HG02973 (cell line): Measurements from ENCODE around the gene USP36.

Experiments
- ATAC-seq: cut with Tn5 transposase; IDR thresholded peaks from one replicate; pipeline ENCODE4 v1.9.1; 2021; ENCODE audit warnings: moderate library complexity; ENCODE audit not compliant: unreplicated experiment

Gene USP36

DNA sequence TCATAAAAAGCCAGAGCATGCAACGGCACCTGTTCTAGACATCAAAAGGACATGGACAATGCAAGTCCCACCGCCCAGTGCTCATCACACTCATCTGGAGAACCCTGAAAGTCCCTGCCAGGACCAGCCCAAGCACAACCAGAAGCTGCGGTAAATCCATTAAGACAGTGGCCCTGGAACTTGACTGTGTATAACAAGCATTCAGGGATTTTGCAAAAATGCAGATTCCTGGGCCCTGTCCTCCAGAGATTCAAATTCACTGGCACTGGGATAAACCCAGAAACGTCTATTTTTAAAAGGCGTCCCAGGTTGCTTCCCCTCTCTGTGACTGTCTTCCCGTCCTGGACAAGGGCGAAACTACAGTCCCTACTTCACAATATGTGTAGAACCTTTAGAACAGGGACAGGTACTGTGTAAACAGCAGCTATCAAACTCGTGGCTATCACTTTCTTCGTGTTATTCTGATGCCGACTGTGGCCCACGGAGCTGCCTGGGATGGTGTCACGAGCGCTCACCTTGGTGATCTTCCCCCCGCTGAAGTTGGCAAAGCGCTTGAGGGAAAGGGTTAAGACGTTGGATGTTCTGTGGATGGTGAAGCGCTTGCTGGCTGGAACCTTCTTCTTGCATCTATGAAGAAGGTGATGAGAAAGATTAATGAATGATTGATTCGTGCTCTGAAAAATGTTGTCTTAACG lies 22.3 kb downstream of the USP36 start:
- ATAC-seq = no peak

DNA sequence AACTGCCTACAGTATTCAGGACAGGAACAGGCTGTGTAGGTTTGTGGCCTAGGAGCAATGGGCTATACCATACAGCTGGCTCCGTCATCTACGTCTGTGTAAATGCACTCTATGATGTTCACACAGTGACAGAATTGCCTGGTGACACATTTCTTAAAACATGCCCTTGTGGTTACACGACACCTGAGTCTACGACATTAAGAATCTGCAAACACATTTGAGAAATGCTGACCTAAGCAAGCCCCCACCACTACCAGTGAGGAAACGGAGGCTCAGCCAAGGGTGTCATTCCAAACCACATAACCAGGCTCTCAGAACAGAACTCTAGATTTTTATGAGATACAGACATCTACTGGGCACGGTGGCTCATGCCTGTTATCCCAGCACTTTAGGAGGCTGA lies 23.5 kb downstream of the USP36 start:
- ATAC-seq = no peak

DNA sequence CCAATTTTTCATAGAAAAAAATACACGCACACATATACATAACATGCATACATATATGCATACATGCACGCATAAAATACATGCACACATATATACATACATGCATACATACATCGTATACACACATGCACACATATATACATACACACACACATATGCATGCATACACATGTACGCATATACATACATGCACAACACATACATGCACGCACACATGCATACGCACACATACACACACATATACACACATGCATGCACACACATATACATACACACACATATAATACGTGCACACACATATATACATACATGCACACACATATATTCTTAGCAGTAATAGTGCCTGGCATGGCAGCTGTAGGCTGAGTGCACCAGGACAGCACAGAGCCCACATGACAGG lies 24.9 kb downstream of the USP36 start:
- no peak for ATAC-seq

DNA sequence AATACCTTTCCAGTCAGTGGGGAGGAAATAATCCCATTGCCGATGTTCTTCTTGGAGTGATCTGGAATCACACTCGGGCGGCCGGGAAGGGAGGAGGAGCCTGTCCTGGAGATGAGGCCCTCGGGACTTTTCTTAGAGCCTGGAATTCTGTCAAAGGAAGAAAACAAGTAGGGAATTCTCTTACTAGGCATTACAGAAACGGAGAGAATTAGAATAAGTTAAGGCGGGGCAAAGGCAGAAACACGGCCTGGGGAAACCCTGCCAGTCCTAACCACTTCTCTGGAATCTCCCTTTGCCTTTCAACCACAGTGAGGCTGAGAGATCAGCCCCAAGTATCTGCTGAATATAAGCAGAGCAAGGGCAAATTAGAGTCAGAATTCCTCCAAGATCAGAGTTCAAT lies 27.8 kb downstream of the USP36 start:
- no peak for ATAC-seq

DNA sequence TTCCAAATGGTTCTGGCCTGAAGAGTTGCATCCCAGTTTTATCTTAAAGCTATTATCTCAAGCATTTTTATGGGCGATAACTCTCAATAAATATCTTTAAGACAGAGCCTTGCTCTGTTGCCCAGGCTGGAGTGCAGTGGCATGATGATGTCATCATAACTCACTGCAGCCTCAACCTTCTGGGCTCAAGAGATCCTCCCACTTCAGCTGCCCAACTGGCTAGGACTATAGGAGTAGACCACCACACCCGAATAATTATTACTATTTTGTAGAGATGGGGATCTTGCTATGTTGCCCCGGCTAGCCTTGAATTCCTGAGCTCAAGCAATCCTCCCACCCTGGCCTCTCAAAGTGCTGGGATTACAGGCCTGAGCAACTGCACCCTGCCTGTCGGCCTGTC lies 32.5 kb downstream of the USP36 start:
- no peak for ATAC-seq

DNA sequence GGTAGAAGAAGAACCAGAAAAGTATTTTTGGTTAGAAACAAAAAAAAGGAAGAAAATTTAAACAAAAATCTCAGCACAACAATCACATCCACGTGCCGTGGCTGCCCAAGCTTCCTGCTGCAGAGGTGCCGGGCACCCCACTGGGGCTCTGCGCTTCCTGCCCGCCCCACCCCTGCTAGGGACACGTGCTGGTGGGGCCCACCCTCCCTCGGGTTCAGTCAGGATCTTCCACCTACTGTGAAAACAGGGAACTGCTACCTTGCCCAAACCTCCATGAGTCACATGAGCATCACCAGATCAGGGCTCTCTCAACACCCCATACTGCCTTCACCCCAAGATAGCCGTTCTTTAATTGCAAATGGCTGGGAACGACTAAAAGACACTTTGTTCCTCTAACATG lies 34.2 kb downstream of the USP36 start:
- ATAC-seq = no peak

DNA sequence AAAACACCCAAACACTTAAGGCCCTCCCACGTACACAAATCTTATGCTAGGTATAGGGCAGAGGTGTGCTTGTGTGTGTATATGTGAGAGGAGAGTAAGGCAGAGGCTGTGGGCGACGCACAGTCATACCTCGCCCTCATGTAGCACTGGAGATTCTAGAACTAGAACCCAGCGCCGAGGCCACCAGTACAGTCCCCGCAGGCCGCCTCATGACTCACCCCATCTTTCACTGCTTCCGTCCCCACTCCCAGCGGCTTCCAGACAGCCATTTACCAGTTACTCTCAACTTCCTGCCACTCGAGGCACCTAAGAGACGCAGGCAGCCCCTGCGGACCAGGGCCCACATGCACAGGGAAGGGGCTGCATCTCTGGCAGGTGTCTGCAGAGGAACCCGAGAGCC lies 35.3 kb downstream of the USP36 start:
- no peak for ATAC-seq

DNA sequence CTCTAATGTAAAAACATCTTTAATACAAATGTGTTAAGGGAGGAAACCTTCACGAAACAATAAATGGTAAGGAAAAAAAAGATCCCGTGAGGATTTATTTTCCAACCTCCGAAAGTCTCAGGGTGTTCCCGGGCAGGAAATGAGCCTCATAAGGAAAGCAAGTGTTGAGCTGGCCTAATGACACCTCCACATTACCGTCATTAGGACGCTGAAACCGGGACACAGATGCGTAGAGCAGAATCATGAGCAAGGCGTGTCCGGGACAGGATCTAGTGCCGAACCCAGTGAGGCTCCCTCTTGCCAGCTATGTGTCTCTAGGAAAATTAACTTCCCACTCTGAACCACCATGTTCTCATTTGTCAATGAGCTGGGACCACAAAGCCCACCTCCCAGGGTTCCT lies 35.8 kb downstream of the USP36 start:
- no peak for ATAC-seq

DNA sequence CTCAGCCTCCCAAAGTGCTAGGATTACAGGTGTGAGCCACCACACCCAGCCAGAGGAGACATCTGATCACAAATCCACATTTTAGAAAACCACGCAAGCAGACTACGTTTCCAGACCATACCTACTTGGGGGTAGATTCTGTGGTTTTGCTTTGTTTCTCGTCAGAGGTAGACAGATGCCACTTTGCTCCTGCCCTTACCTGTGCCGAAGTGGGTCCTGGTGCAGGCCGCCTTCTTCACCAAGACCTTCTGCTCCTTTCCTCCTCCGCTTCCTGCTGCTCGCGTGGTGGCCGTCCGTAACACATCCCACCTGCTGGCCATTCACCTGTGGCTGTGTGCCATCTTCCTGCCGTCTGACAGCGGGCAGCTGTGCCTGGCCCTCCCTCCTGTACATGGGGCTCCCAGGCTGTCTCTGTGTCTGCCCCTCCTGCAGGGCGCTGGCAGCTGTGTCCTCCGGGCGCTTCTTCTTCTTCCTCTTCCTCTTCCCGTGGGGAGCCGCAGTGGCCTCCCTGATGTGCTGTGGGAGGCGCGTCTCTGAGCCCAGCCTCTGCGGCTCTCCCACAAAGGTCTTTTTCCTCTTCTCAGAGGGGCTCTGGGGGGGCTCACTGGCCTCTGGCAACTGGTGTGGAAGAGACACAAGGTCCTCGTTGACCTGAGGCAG lies 37.3 kb downstream of the USP36 start:
- no peak for ATAC-seq

DNA sequence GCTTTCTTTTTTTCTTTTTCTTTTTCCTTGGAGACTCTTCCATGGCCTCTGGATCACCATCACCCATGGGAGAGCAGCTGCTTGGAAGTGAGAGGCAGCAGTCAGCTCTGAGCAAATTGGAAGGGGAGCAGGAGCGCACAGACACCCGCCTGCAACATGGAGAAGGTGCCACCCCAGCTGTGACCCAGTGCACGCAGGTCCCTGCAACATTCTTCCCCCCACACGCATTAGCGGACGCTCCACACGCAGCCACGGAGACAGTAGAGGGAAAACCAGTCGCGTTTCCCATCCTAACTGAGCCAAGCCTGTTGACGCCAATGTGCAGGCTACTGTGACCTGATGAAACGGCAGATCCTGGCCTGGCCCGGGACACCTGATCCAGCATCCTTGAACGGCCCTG lies 38.2 kb downstream of the USP36 start:
- ATAC-seq = no peak

DNA sequence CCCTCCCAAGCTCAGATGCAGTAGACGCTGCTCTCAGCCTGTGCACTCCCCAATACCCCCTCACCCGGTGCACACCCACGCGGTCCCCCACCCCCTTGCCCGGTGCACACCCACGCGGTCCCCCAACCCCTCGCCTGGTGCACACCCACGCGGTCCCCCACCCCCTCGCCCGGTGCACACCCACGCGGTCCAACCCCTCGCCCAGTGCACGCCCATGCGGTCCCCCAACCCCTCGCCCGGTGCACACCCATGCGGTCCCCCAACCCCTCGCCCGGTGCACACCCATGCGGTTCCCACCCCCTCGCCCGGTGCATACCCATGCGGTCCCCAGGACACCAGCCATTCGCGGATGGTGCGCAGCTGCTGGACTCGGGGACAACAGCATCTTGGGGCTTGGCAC lies 38.6 kb downstream of the USP36 start:
- no peak for ATAC-seq

DNA sequence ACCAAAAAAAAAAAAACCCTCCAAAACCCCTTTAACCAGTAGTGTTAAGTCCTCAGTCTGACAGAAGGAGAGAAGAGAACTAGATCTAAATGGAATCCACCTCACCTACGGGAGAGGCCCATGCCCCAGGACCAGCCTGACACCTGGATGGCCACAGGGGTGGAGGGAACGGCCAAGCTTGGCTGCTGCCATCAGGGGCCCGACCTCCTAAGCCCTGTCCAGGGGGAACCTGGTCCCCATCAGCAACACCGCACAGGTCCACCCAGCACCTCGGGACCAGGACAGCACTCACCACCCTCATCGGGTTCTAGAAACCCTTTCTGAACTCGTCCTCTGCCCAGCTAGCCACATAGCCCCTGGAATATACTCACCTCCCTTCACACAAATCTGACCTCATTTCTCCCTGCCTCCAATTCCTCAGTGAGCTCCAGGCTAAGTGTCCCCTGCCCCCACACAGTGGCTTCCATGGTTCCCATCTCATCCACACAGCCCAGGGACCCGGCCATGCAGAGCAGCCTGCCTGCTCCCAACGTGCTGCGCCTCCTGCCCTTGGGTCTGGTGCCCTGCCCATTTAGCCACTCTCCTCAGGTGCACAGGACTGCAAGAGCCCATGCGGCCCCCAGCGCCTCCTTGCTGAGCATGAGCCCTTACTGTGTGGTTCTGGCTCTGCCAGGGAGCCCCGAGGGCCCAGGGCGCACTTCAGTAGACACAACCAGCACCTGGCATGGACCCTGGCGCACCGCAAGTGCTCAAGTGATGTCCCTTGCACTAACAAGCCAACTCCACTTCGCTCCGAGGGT lies 40.3 kb downstream of the USP36 start:
- no peak for ATAC-seq

DNA sequence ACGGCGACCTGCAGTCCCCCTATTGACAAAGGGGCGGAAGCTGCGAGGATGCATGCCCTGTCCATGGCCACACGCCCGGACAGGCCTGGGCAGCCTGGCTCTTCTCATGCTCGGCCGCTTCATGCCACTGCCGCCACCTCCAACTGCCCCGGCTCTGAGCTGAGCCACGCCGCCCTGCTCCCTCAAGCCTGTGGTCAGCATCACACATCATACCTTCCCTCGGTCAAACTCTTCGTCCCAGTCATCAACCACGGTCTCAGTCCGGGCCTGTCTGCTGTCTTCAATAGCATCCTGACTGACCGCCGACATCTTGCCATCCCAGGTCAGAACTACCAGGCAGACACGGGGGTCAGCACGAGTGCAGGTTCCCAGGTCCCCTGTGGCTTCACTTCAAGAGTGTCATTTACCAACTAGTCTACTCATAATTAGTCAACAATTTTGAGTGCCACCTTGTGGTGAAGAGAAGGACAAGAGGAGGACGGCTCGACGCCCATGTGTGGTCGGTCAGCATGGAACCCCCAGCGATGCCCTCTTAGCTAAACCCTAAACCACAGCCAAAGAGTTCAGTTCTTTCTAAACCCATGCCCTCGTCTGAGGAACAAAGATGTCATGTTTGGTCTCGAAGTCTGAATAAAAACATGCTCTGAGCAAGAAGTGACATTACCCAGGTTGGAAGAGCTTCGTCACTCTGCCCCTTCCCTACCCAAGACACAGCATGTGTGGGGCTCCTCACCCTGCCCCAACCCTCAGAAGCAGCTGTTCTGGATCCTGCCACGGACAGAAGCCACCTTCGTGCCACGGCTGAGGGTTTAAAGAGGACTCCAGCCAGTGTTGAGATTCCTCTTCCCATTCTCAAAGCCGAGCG lies 41.7 kb downstream of the USP36 start:
- no peak for ATAC-seq

DNA sequence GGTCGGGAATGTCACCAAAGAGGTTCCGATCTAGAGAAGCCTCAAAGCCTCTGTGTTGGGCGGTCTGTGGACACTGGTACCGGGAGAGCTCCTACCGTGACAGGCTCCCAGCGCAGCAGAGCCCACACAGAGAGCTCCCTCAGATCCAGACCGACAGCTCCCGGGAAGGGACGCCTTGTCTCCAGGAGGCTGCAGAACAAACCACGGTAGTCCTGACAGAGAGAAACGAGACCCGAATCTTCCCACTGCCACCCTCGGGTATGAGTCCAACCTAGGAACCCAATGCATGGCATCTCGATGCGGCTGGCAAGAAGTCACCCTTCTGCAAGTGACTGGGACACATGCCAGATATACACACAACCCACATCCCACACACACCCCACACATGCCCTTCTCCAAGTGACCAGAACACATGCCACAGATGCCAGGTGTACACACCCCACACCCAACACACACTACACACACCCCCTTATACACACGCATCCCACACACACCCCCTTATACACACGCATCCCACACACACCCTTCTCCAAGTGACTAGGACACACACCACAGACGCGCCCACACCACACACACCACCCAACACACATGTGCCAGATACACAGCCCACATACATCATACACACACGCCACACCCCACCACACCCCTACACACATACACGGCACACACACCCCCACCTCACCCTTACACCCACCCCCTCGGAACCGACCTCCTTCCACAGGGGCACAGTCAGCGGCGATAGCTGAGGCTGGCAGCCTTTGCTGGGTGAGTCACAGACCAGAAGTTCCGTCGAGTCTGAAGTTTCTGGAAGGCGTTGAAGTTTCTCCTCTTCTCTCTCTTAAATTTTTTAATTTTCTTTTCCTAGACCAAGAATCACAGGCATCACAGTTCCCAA lies 42.7 kb downstream of the USP36 start:
- ATAC-seq = no peak

DNA sequence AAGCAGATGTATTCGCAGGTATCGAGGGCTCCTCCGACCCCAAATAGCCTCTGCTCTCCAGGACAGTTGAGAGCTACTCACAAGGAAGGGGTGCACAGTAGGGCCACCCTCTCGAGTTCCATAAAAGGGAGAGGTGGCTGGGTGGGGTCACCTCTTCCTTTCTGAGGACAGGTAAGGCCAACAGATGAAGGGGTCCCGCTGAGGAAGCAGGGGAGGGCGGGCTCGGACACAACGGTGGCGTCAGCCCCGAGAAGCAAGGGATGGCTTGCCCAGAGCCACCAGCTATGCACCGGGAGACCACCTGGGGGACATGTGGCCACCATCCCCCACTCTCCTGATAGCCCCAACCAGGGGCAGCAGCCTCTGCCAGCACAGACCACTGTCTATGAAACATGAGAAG lies 43.4 kb downstream of the USP36 start:
- no peak for ATAC-seq

DNA sequence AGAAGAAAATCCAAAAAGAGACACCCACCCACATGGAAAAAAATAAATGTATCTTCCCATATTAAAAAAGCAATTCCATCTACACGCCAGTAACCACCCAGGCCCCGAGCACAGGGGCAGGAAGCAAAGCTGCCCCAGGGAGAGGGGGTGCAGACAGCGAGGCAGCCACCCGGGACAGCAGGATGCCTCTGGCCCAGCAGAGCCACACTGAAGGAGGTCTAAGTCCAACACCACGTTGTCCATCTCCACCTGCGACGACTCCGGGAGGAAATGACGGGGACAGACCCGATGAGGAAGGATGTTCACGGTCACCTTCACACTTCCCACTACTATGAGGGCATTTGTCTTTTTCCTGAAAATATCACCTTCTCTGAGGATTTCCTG lies 44.1 kb downstream of the USP36 start:
- no peak for ATAC-seq

DNA sequence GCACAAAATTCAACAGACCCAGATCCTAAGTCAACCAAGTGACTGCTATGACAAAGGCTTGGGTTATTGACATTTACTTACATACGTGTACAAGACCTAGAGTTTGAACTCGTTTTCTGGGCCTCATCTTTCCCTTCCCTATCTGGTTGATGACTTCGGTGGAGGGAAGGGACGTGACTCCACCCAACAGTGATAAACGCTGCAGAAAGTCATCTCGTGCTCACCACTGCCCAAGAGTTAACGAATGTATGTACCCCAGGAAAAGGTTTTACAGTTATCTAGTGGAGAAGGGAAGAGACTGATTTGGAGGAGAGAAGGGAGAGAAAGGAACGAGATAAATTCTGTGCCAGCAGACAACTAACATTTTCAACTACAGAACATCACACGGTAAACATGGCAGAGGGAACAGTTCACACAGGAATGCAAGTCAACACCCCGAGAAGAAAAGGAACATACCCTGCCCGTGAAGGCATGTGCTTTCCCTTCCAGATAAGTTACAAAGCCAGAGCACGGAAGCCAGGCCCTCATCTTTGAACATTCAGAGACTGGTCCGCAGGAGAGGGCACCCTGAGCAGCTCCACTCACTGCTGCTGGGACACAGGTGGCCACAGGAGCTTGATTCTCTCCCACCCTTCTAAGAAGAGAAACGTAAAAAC lies 44.6 kb downstream of the USP36 start:
- no peak for ATAC-seq

DNA sequence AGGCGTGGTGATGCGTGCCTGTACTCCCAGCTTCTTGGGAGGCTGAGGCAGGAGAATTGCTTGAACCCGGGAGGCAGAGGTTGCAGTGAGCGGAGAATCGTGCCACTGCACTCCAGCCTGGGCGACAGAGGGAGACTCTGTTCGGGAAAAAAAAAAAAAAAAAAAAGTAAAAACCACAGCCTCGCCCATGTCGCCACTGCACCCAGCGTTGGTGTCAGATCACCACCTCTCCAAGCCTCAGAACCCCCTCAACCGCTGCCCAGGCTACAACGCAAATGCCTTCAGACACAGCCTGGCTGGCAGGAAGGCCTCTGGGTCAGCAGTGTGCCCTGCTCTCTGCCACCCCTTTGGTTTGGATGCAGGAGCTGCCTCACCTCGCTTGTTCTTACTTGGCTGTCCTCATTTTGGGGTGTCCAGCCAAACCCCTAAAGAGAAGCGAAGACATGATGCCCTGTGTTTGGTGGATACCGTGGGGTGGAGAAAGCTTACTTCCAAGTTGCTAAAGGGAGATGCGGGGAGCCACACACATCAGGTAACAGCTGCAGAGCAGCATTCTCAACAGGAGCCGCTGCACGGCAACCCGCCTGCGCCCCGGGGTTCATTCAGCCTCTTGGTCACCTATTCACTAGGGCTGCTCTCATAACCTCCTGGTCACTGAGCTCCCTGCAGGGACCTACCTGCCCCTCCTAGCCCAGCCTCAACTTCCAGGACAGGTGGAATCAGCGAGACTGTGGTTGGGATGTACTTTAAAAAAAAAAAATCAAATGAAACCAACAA lies 45.6 kb downstream of the USP36 start:
- no peak for ATAC-seq

DNA sequence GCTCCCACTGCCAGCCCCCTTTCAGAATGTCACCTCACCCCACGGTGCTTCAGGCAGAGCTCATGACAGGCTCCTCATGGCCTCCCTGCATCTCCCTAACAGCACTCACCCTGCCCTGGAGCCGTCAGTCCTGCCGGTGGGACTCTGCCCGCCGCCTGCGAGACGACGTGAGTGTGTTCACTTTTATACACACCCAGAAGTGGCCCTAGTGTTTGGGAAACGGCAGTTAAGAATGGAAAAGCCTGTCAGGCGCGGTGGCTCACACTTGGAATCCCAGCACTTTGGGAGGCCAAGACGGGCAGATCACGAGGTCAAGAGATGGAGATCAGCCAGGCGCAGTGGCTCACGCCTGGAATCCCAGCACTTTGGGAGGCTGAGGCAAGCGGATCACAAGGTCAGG lies 46.2 kb downstream of the USP36 start:
- no peak for ATAC-seq
